H1 (cell line): Measurements from ENCODE around the gene IFNB1. TPM values are rescaled to one million over a fixed set of nuclear protein-coding genes. Genes with fewer than 3 reads are reported as not detected.

Experiments used
- CTCF ChIA-PET: fragments of 300-600 bp; sonication (Branson Sonifier 250); formaldehyde crosslinking; loops from one replicate; lab custom pipeline; 2021; ENCODE audit not compliant: partially characterized antibody; lab: Charles Lee
- POLR2A ChIA-PET: fragments of 300-600 bp; sonication (Branson Sonifier 250); formaldehyde crosslinking; loops from one replicate; lab custom pipeline; 2021; ENCODE audit warnings: inconsistent platforms; ENCODE audit not compliant: partially characterized antibody; lab: Charles Lee
- DNase-seq, 2 experiments: peaks; one replicate each; pipeline versions ENCODE4 v3.0.0 to v3.0.0-alpha.2; 2010 to 2022; ENCODE audit warnings: low spot score in 2 of 2, low read depth in 1 of 2, mixed read lengths in 1 of 2
- FAIRE-seq: peaks from 2 replicates; lab custom pipeline; 2011; peaks lifted over from hg19 to GRCh38; lab: Jason Lieb, UNC
- H2AFZ ChIP-seq: 2 replicates; pipeline ENCODE4 v1.8.1; 2012; ENCODE audit warnings: low read length, inconsistent platforms
- H2AK5ac ChIP-seq: 2 replicates; pipeline ENCODE4 v1.6.1; 2013; ENCODE audit warnings: low read depth, low read length
- H2BK120ac ChIP-seq: replicated peaks from 2 replicates; pipeline ENCODE3; 2013; ENCODE audit warnings: low read depth, low read length, inconsistent platforms
- H2BK12ac ChIP-seq: 2 replicates; pipeline ENCODE4 v1.6.1; 2013; ENCODE audit warnings: low read depth, low read length
- H2BK15ac ChIP-seq: 2 replicates; pipeline ENCODE4 v1.6.1; 2013; ENCODE audit warnings: low read length
- H2BK20ac ChIP-seq: 2 replicates; pipeline ENCODE4 v1.6.1; 2013; ENCODE audit warnings: low read length
- H2BK5ac ChIP-seq: 2 replicates; pipeline ENCODE4 v1.6.1; 2013; ENCODE audit warnings: low read depth, low read length
- H3K14ac ChIP-seq: 2 replicates; pipeline ENCODE4 v1.6.1; 2013; ENCODE audit warnings: inconsistent platforms; ENCODE audit not compliant: insufficient read length
- H3K18ac ChIP-seq: 2 replicates; pipeline ENCODE4 v1.6.1; 2013; ENCODE audit warnings: low read length; ENCODE audit errors: extremely low read depth
- H3K23ac ChIP-seq: 2 replicates; pipeline ENCODE4 v1.6.1; 2013; ENCODE audit warnings: inconsistent platforms; ENCODE audit not compliant: insufficient read length
- H3K23me2 ChIP-seq: 2 replicates; pipeline ENCODE4 v1.6.1; 2013; ENCODE audit warnings: low read depth, low read length
- H3K27ac ChIP-seq: 2 replicates; pipeline ENCODE4 v1.6.1; 2011; ENCODE audit warnings: low read depth, low read length, inconsistent platforms
- H3K27me3 ChIP-seq, 4 experiments: replicated peaks in 1 of 4; 1 replicate in 1 of 4; 2 replicates in 3 of 4; pipeline versions ENCODE4 v1.6.1 to v1.8.1; 2011 to 2013; ENCODE audit warnings: low read length in 3 of 4, mild to moderate bottlenecking in 3 of 4, inconsistent platforms in 2 of 4, mixed read lengths in 2 of 4, moderate library complexity in 1 of 4; ENCODE audit not compliant: control insufficient read depth in 3 of 4, insufficient read depth in 3 of 4; ENCODE audit errors: extremely low read depth in 1 of 4
- H3K36me3 ChIP-seq, 4 experiments: 2 replicates each; pipeline versions ENCODE4 v1.6.1 to v1.8.1; 2011 to 2013; ENCODE audit warnings: mild to moderate bottlenecking in 4 of 4, low read length in 3 of 4, moderate library complexity in 2 of 4, control low read depth in 1 of 4, inconsistent platforms in 1 of 4; ENCODE audit not compliant: insufficient read depth in 4 of 4, control insufficient read depth in 2 of 4
- H3K4ac ChIP-seq: replicated peaks from 2 replicates; pipeline ENCODE3; 2013; ENCODE audit warnings: low read length, low read depth, mixed read lengths, inconsistent platforms; ENCODE audit not compliant: insufficient read length
- H3K4me1 ChIP-seq, 4 experiments: replicated peaks in 1 of 4; 1 replicate in 1 of 4; 2 replicates in 3 of 4; pipeline versions ENCODE4 v1.6.1 to v1.8.1; 2011 to 2013; ENCODE audit warnings: low read length in 3 of 4, inconsistent platforms in 2 of 4, mixed read lengths in 1 of 4; ENCODE audit not compliant: insufficient read depth in 4 of 4, control insufficient read depth in 3 of 4
- H3K4me2 ChIP-seq, 2 experiments: 2 replicates each; pipeline versions ENCODE4 v1.6.1 to v1.8.1; 2011 to 2013; ENCODE audit warnings: low read depth in 2 of 2, low read length in 2 of 2, control low read depth in 1 of 2, inconsistent platforms in 1 of 2, mild to moderate bottlenecking in 1 of 2; ENCODE audit not compliant: insufficient read depth in 1 of 2
- H3K4me3 ChIP-seq, 4 experiments: fragments of 200-600, 300-600 bp in 1 of 4; sonication (generic), shearing (Covaris generic), sonication (Bioruptor Twin) in 1 of 4; 2 replicates each; pipeline versions ENCODE4 v1.5.1 to v1.8.1; 2011 to 2016; ENCODE audit warnings: low read length in 4 of 4, low read depth in 3 of 4, control low read depth in 2 of 4, inconsistent platforms in 2 of 4, mild to moderate bottlenecking in 2 of 4, mixed read lengths in 1 of 4, moderate library complexity in 1 of 4; ENCODE audit not compliant: insufficient read depth in 2 of 4; ENCODE audit errors: extremely low read depth in 1 of 4
- H3K56ac ChIP-seq: replicated peaks from 2 replicates; pipeline ENCODE3; 2013; ENCODE audit warnings: low read depth, mild to moderate bottlenecking, mixed read lengths, low read length, inconsistent platforms; ENCODE audit not compliant: insufficient read length
- H3K79me1 ChIP-seq: 2 replicates; pipeline ENCODE4 v1.6.1; 2013; ENCODE audit warnings: low read depth, low read length, control low read depth
- H3K79me2 ChIP-seq, 2 experiments: 2 replicates each; pipeline versions ENCODE4 v1.6.1 to v1.8.1; 2012 to 2013; ENCODE audit warnings: low read length in 2 of 2, mild to moderate bottlenecking in 2 of 2, inconsistent platforms in 1 of 2; ENCODE audit not compliant: insufficient read depth in 2 of 2, control insufficient read depth in 1 of 2
- H3K9ac ChIP-seq, 4 experiments: replicated peaks in 1 of 4; 1 replicate in 1 of 4; 2 replicates in 3 of 4; pipeline versions ENCODE4 v1.6.1 to v1.8.1; 2011 to 2013; ENCODE audit warnings: low read depth in 3 of 4, low read length in 3 of 4, control low read depth in 2 of 4, mild to moderate bottlenecking in 2 of 4, moderate library complexity in 2 of 4, inconsistent platforms in 1 of 4; ENCODE audit errors: extremely low read depth in 1 of 4
- H3K9me3 ChIP-seq, 2 experiments: 2 replicates each; pipeline versions ENCODE4 v1.6.1 to v1.8.1; 2012 to 2013; ENCODE audit warnings: mild to moderate bottlenecking in 2 of 2, moderate library complexity in 2 of 2, control low read depth in 1 of 2, inconsistent platforms in 1 of 2, low read depth in 1 of 2, low read length in 1 of 2, mixed read lengths in 1 of 2; ENCODE audit not compliant: insufficient read depth in 2 of 2
- H4K20me1 ChIP-seq, 2 experiments: replicated peaks in 1 of 2; 2 replicates each; pipeline versions ENCODE3 to v1.8.1; 2011 to 2013; ENCODE audit warnings: inconsistent platforms in 2 of 2, low read length in 2 of 2, mild to moderate bottlenecking in 1 of 2; ENCODE audit not compliant: insufficient read depth in 2 of 2, control insufficient read depth in 1 of 2
- H4K5ac ChIP-seq: 2 replicates; pipeline ENCODE4 v1.6.1; 2013; ENCODE audit warnings: low read length, low read depth, mixed read lengths, inconsistent platforms; ENCODE audit not compliant: insufficient read length
- H4K8ac ChIP-seq: 2 replicates; pipeline ENCODE4 v1.8.0; 2013; ENCODE audit warnings: mild to moderate bottlenecking, moderate library complexity, low read length, inconsistent platforms; ENCODE audit not compliant: insufficient read depth; ENCODE audit errors: extremely low read depth
- H4K91ac ChIP-seq: replicated peaks from 2 replicates; pipeline ENCODE3; 2013; ENCODE audit warnings: low read length, mixed read lengths, inconsistent platforms; ENCODE audit not compliant: insufficient read length
- CBX5 ChIP-seq: fragments of 300-800, 300-1000 bp; sonication (generic); IDR thresholded peaks from 2 replicates; pipeline ENCODE4 v1.7.1; 2016; ENCODE audit warnings: antibody characterized with exemption, low read length, low read depth
- CTCF ChIP-seq, 3 experiments: IDR thresholded peaks; 1 replicate in 2 of 3; 2 replicates in 1 of 3; pipeline versions ENCODE4 v1.5.1 to v1.6.1; 2011; ENCODE audit warnings: low read length in 3 of 3, mild to moderate bottlenecking in 3 of 3, inconsistent platforms in 2 of 3, low read depth in 1 of 3, moderate library complexity in 1 of 3; ENCODE audit not compliant: insufficient read depth in 1 of 3; ENCODE audit errors: control extremely low read depth in 1 of 3
- EGR1 ChIP-seq: IDR thresholded peaks from 2 replicates; pipeline ENCODE4 v1.6.1; 2011; ENCODE audit warnings: low read depth, low read length, borderline replicate concordance
- EP300 ChIP-seq, 2 experiments: IDR thresholded peaks; 1 replicate in 1 of 2; 2 replicates in 1 of 2; pipeline ENCODE4 v1.6.1; 2011 to 2012; ENCODE audit warnings: low read depth in 2 of 2, low read length in 2 of 2, mild to moderate bottlenecking in 2 of 2, borderline replicate concordance in 1 of 2, inconsistent platforms in 1 of 2, moderate library complexity in 1 of 2
- GTF2F1 ChIP-seq: IDR thresholded peaks from 2 replicates; pipeline ENCODE4 v1.6.1; 2012; ENCODE audit warnings: low read depth, low read length, improper control_type of control experiment, borderline replicate concordance
- JUN ChIP-seq: IDR thresholded peaks from 2 replicates; pipeline ENCODE4 v1.6.1; 2011; ENCODE audit warnings: low read depth, mild to moderate bottlenecking, improper control_type of control experiment, low read length
- NANOG ChIP-seq: IDR thresholded peaks from 2 replicates; pipeline ENCODE4 v1.6.1; 2011; ENCODE audit warnings: low read length, low read depth, mild to moderate bottlenecking, inconsistent platforms; ENCODE audit not compliant: insufficient read depth, poor library complexity, severe bottlenecking
- RAD21 ChIP-seq, 2 experiments: IDR thresholded peaks in 1 of 2; conservative IDR thresholded peaks in 1 of 2; 2 replicates each; pipeline ENCODE4 v1.6.1; 2011; ENCODE audit warnings: low read depth in 2 of 2, low read length in 2 of 2, improper control_type of control experiment in 1 of 2, inconsistent platforms in 1 of 2, mild to moderate bottlenecking in 1 of 2, moderate library complexity in 1 of 2
- RXRA ChIP-seq: IDR thresholded peaks from 2 replicates; pipeline ENCODE4 v1.6.1; 2011; ENCODE audit warnings: low read depth, mild to moderate bottlenecking, low read length, moderate library complexity; ENCODE audit not compliant: insufficient read depth
- SIX5 ChIP-seq: IDR thresholded peaks from 2 replicates; pipeline ENCODE4 v1.6.1; 2011; ENCODE audit warnings: mild to moderate bottlenecking, low read depth, low read length
- TAF1 ChIP-seq: IDR thresholded peaks from 2 replicates; pipeline ENCODE4 v1.6.1; 2011; ENCODE audit warnings: mild to moderate bottlenecking, low read depth, low read length
- WGBS, 2 experiments: shearing (Covaris generic) in 1 of 2; methylation state at CpG; one replicate each; pipeline versions ENCODE4 v1.1.6 to v1.1.7; 2013 to 2015; ENCODE audit warnings: low lambda C conversion rate in 2 of 2, mixed read lengths in 2 of 2, inconsistent platforms in 1 of 2, low coverage in 1 of 2, missing lambda C conversion rate in 1 of 2; ENCODE audit not compliant: insufficient replicate concordance in 2 of 2, insufficient coverage in 1 of 2, insufficient read length in 1 of 2; ENCODE audit errors: extremely low coverage in 1 of 2, missing lambda C conversion rate in 1 of 2; 5-methylcytosine and 5-hydroxymethylcytosine counted together
- polyA plus RNA-seq, 7 experiments: library from polyadenylated mRNA; depleted of rRNA in 3 of 7; stranded (reverse) in 5 of 7; unstranded in 2 of 7; fragments of >200 nt in 5 of 7; fragments of 200-250 nt in 2 of 7; gene quantifications; 1 replicate in 5 of 7; 2 replicates in 1 of 7; 4 replicates in 1 of 7; pipeline versions ENCODE4 v1.2.1 to v1.2.3, GENCODE V29; 2011 to 2013; ENCODE audit warnings: missing spikeins in 2 of 7, mixed read lengths in 2 of 7
- total RNA-seq: library from RNA; stranded (reverse); fragmentation: NEBNext Ultra II Directional; extraction: Animal tissue kit (Norgen Biotek cat#: 25700); gene quantifications from 2 replicates; pipeline ENCODE4 v1.2.1, GENCODE V29; 2021

The IFNB1 gene
- total and polyA plus RNA-seq, 2 of the 8 experiments (the other 6 are each of a cell fraction or from before 2014, with no cell fraction given) = not detected

- Histone ChIP-seq H3K18ac (no peak overlapping the region), H4K5ac (no peak overlapping the region), H4K20me1 (no peaks in the 10 kb centered on the region), H3K4me2 (no peak overlapping the region), H3K9me3 (no peaks in the 10 kb centered on the region), H2BK20ac (no peak overlapping the region), H2AFZ (no peak overlapping the region), H2BK120ac (no peak overlapping the region), H4K8ac (no peak overlapping the region), H3K56ac (no peak overlapping the region), H3K27me3 (no peaks in the 10 kb centered on the region; a peak in 1 of 7 replicates), H3K23me2 (no peaks in the 10 kb centered on the region), H3K23ac (no peak overlapping the region), H3K4me3 (no peak overlapping the region), H3K4me1 (no peaks in the 10 kb centered on the region), H2BK12ac (no peak overlapping the region), H2BK5ac (no peak overlapping the region), H3K4ac (no peak overlapping the region), H3K27ac (no peak overlapping the region), H3K36me3 (no peaks in the 10 kb centered on the region; a peak in 1 of 8 replicates), H3K79me1 (no peaks in the 10 kb centered on the region), H4K91ac (no peak overlapping the region), H2AK5ac (no peak overlapping the region), H3K9ac (no peak overlapping the region), H3K14ac (no peak overlapping the region), H2BK15ac (no peak overlapping the region), H3K79me2 (no peaks in the 10 kb centered on the region)
- FAIRE-seq (no peak), DNase-seq (no peak)
- WGBS, 2 experiments = 93% methylated on average over 2 of the region's 2 CpGs; no CpG with 5 or more reads in 1 of the 2 experiments
- ChIA-PET CTCF (interaction anchor here (1.5 kb wide), 1 partner anchor 10 kb away, joined by 13 read pairs; no protein-coding TSS in a partner anchor), POLR2A (no interaction called here)
- TF ChIP-seq SIX5 = no peak
- TF ChIP-seq RXRA = no peak
- TF ChIP-seq CBX5 = no peak
- TF ChIP-seq RAD21 (IDR thresholded peaks at IDR 0.05 in 1 of 2, conservative IDR thresholded peaks at IDR 0.05 in 1 of 2; ENCODE audit: low read depth in 2 of 2, low read length in 2 of 2) = no peak
- no peak for TF ChIP-seq CTCF (IDR thresholded peaks at IDR 0.05; ENCODE audit: control extremely low read depth in 1 of 3, insufficient read depth in 1 of 3, low read depth in 1 of 3, low read length in 3 of 3)
- no peak for TF ChIP-seq JUN
- TF ChIP-seq EP300 (IDR thresholded peaks at IDR 0.05; ENCODE audit: borderline replicate concordance in 1 of 2, low read depth in 2 of 2, low read length in 2 of 2) = no peak
- no peak for TF ChIP-seq GTF2F1
- no peak for TF ChIP-seq TAF1
- no peak for TF ChIP-seq EGR1
- no peak for TF ChIP-seq NANOG
These were observed 43.3 kb upstream of the IFNB1 start for GRCh38 chr9:21121079-21121478.
